B cell (primary cell): ENCODE data around the gene GMCL1. TPM values are rescaled to one million over a fixed set of nuclear protein-coding genes. Genes with fewer than 3 reads are reported as not detected.

Source experiments
- ATAC-seq: fragments of 200-7000 bp; cut with Tn5 transposase; one replicate; pipeline ENCODE4 v1.10.0; 2021; ENCODE audit warnings: low read depth, mild to moderate bottlenecking, moderate number of reproducible peaks, moderate library complexity
- CTCF ChIA-PET: fragments of 350-600 bp; sonication (Branson Sonifier 250); formaldehyde crosslinking; loops from one replicate; lab custom pipeline; 2021; ENCODE audit warnings: antibody characterized with exemption, inconsistent platforms; lab: Charles Lee
- POLR2A ChIA-PET: fragments of 350-600 bp; sonication (Branson Sonifier 250); formaldehyde crosslinking; loops from one replicate; lab custom pipeline; 2021; ENCODE audit warnings: antibody characterized with exemption; lab: Charles Lee
- DNase-seq: peaks from one replicate; pipeline ENCODE4 v3.0.0; 2013
- H2AFZ ChIP-seq: 2 replicates; pipeline ENCODE4 v1.6.1; 2012; ENCODE audit warnings: mild to moderate bottlenecking, low read depth, low read length; ENCODE audit not compliant: insufficient read depth, poor library complexity, severe bottlenecking
- H3K27ac ChIP-seq, 2 donors: 1 replicate in 1 of 2; 2 replicates in 1 of 2; pipeline ENCODE4 v1.5.1; 2012 to 2013; ENCODE audit warnings: low read length in 2 of 2, mild to moderate bottlenecking in 2 of 2, moderate library complexity in 1 of 2
- H3K27me3 ChIP-seq, 4 experiments: fragments of 200-600 bp in 1 of 4; sonication (generic) in 1 of 4; replicated peaks in 1 of 4; 1 replicate in 2 of 4; 2 replicates in 2 of 4; pipeline versions ENCODE4 v1.6.1 to v1.7.0; 2013 to 2016; ENCODE audit warnings: low read length in 3 of 4, mild to moderate bottlenecking in 2 of 4, mixed read lengths in 1 of 4, moderate library complexity in 1 of 4; ENCODE audit not compliant: insufficient read depth in 4 of 4, control insufficient read depth in 3 of 4; ENCODE audit errors: control extremely low read depth in 1 of 4
- H3K36me3 ChIP-seq, 2 experiments: replicated peaks in 1 of 2; 1 replicate in 1 of 2; 2 replicates in 1 of 2; pipeline versions ENCODE4 v1.6.1 to v1.7.1; 2013; ENCODE audit warnings: low read length in 1 of 2; ENCODE audit not compliant: insufficient read depth in 2 of 2, control insufficient read depth in 1 of 2; ENCODE audit errors: control extremely low read depth in 1 of 2, extremely low read depth in 1 of 2
- H3K4me1 ChIP-seq, 2 donors: fragments of 200-600 bp in 1 of 2; sonication (generic) in 1 of 2; 1 replicate in 1 of 2; 2 replicates in 1 of 2; pipeline versions ENCODE4 v1.5.1 to v1.6.1; 2013 to 2017; ENCODE audit warnings: low read length in 2 of 2; ENCODE audit not compliant: control insufficient read depth in 2 of 2, insufficient read depth in 2 of 2
- H3K4me2 ChIP-seq: replicated peaks from 2 replicates; pipeline ENCODE3; 2012; ENCODE audit warnings: mild to moderate bottlenecking, low read depth, low read length; ENCODE audit not compliant: poor library complexity, severe bottlenecking
- H3K4me3 ChIP-seq, 5 experiments: fragments of 200-600 bp in 1 of 5; sonication (generic) in 1 of 5; 1 replicate in 3 of 5; 2 replicates in 2 of 5; pipeline versions ENCODE4 v1.5.1 to v1.7.0; 2011 to 2016; ENCODE audit warnings: low read length in 4 of 5, mild to moderate bottlenecking in 4 of 5, low read depth in 2 of 5, control low read depth in 1 of 5, moderate library complexity in 1 of 5; ENCODE audit not compliant: insufficient read depth in 1 of 5; ENCODE audit errors: control extremely low read depth in 1 of 5, extremely low read depth in 1 of 5
- H3K79me2 ChIP-seq: fragments of 200-600 bp; sonication (generic); one replicate; pipeline ENCODE4 v1.6.0; 2016; ENCODE audit warnings: low read length; ENCODE audit not compliant: control insufficient read depth, insufficient read depth
- H3K9ac ChIP-seq: fragments of 200-600 bp; sonication (generic); 2 replicates; pipeline ENCODE4 v1.6.1; 2017; ENCODE audit warnings: mild to moderate bottlenecking, low read length, moderate library complexity
- H3K9me3 ChIP-seq, 3 donors: one replicate each; pipeline versions ENCODE4 v1.6.1 to v1.7.1; 2013; ENCODE audit warnings: low read length in 2 of 3; ENCODE audit not compliant: control insufficient read depth in 2 of 3, insufficient read depth in 1 of 3; ENCODE audit errors: control extremely low read depth in 1 of 3
- H4K20me1 ChIP-seq: 2 replicates; pipeline ENCODE4 v1.6.0; 2012; ENCODE audit warnings: mild to moderate bottlenecking, low read length; ENCODE audit not compliant: insufficient read depth, control insufficient read depth, poor library complexity, severe bottlenecking
- H3K27ac Mint-ChIP-seq: one replicate; pipeline ENCODE4 v1.8.0; 2021; ENCODE audit warnings: mixed read lengths
- H3K27me3 Mint-ChIP-seq: one replicate; pipeline ENCODE4 v1.8.0; 2021; ENCODE audit warnings: mixed read lengths
- H3K4me1 Mint-ChIP-seq: one replicate; pipeline ENCODE4 v1.8.0; 2021; ENCODE audit warnings: mixed read lengths
- H3K4me3 Mint-ChIP-seq: one replicate; pipeline ENCODE4 v1.8.0; 2021; ENCODE audit warnings: mixed read lengths
- H3K9me3 Mint-ChIP-seq: one replicate; pipeline ENCODE4 v1.8.0; 2022; ENCODE audit warnings: mixed read lengths; ENCODE audit not compliant: insufficient read depth
- EZH2 ChIP-seq: IDR thresholded peaks from 2 replicates; pipeline ENCODE4 v1.6.1; 2012; ENCODE audit warnings: borderline replicate concordance, low read depth, mild to moderate bottlenecking, moderate library complexity, low read length; ENCODE audit not compliant: insufficient read depth, poor library complexity, severe bottlenecking
- WGBS: methylation state at CpG from one replicate; pipeline ENCODE4 v1.1.5; 2013; ENCODE audit warnings: missing lambda C conversion rate; ENCODE audit not compliant: insufficient coverage; 5-methylcytosine and 5-hydroxymethylcytosine counted together
- intact Hi-C: fragments of 100-400 bp; cut with micrococcal nuclease; formaldehyde crosslinking; loops from one replicate; pipeline ENCODE4 v1.10.0; 2022
- polyA plus RNA-seq: library from polyadenylated mRNA; depleted of rRNA; stranded (reverse); fragments of >200 nt; gene quantifications from 2 replicates; pipeline ENCODE4 v1.2.3, GENCODE V29; 2012
- small RNA-seq: library from RNA; depleted of rRNA; stranded (forward); fragments of <200 nt; gene quantifications from one replicate; pipeline ENCODE3, GENCODE V24; 2012; ENCODE audit warnings: low replicate concordance, low read depth; ENCODE audit not compliant: insufficient read length
- total RNA-seq, 2 donors: library from RNA; stranded (reverse); fragments of 120-200 nt in 1 of 2; gene quantifications; 1 replicate in 1 of 2; 2 replicates in 1 of 2; pipeline versions ENCODE4 v1.2.3 to v1.2.4, GENCODE V29; 2013 to 2022
- TF ChIP-seq, protein P1 (sequence below): fragments of 200-600 bp; IDR thresholded peaks from one replicate; pipeline ENCODE4 v1.8.0; 2022; ENCODE audit warnings: antibody characterized with exemption, mild to moderate bottlenecking

Gene GMCL1
- total and polyA plus RNA-seq, 2 donors (not counting 1 experiment from before 2014, with no cell fraction given): 6.0 to 26.3 TPM

DNA sequence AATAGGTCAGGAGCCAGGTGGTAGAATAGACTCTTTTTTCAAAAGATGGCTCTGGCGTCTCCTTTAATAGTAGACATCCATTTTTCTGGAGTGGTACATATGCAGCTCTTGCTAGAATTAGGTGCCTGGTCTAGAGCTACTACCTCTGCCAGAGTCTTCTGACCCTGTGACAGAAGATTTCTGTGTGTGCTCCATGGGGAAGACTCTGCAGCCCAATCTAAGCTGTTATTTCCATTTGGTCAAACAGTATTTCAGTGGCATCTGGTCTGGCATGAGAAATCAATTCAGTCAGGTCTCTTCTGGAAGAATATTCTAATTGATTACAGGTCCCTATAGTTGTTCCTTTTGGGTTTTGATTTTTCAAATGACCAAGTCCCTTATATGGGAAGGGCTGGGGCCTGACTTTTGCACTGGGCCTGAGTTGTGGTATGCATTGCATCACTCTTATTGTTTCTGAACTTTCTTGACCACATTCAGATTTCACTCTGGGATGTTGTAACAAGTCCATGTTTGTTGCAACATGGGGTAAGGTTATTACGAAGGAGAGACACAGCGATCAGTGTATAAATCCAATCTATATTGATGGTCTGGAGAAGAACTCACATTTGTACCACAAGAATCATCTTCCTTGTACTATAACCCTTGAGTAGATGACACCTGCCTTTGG is 97.5 kb downstream of the GMCL1 start:
- H3K4me1 Mint-ChIP-seq: peaks cover 4% of the 10 kb centered on the region

More for the DNA sequence above, 97.5 kb downstream of the GMCL1 start:
- TF ChIP-seq, protein P1, sequence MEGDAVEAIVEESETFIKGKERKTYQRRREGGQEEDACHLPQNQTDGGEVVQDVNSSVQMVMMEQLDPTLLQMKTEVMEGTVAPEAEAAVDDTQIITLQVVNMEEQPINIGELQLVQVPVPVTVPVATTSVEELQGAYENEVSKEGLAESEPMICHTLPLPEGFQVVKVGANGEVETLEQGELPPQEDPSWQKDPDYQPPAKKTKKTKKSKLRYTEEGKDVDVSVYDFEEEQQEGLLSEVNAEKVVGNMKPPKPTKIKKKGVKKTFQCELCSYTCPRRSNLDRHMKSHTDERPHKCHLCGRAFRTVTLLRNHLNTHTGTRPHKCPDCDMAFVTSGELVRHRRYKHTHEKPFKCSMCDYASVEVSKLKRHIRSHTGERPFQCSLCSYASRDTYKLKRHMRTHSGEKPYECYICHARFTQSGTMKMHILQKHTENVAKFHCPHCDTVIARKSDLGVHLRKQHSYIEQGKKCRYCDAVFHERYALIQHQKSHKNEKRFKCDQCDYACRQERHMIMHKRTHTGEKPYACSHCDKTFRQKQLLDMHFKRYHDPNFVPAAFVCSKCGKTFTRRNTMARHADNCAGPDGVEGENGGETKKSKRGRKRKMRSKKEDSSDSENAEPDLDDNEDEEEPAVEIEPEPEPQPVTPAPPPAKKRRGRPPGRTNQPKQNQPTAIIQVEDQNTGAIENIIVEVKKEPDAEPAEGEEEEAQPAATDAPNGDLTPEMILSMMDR: no peak
- no peak for TF ChIP-seq EZH2
- H3K9ac ChIP-seq: no peak overlapping the region
- H4K20me1 ChIP-seq: peaks cover 2% of the 10 kb centered on the region
- ChIA-PET POLR2A (no interaction called here), CTCF (no interaction called here)
- Mint-ChIP-seq H3K9me3 (no peaks in the 10 kb centered on the region), H3K27me3 (no peaks in the 10 kb centered on the region), H3K4me3 (no peak overlapping the region), H3K27ac (no peak overlapping the region)
- H3K27ac ChIP-seq: no peak overlapping the region
- H3K4me2 ChIP-seq: no peak overlapping the region
- H3K4me1 ChIP-seq: no peaks in the 10 kb centered on the region
- H3K27me3 ChIP-seq: no peaks in the 10 kb centered on the region
- intact Hi-C loops: no loop called here
- DNase-seq (no peak), ATAC-seq (no peak)
- no peaks in the 10 kb centered on the region for H3K9me3 ChIP-seq
- no peak overlapping the region for H2AFZ ChIP-seq
- peaks cover 12% of the 10 kb centered on the region for H3K79me2 ChIP-seq
- H3K4me3 ChIP-seq: peak overlapping the region in 1 of 5 experiments; percentile 14
- no CpG with 5 or more reads among the region's 3 CpGs for WGBS
- H3K36me3 ChIP-seq: peaks cover 6 to 32% of the 10 kb centered on the region in 2 experiments

Small RNA genes within 50 kb of the gene (small RNA-seq; reads per million reads assigned to genes)
- not detected for gene RPL23AP92

Other genes starting within 250 kb of the GMCL1 start
- gene AAK1, start 185.9 kb upstream of the GMCL1 start, total RNA-seq: 7.2 and 8.4 TPM in 2 replicates
- 2.4 and 2.9 TPM in 2 replicates for gene AAK1, start 185.9 kb upstream of the GMCL1 start, polyA plus RNA-seq
- 28.1 and 28.4 TPM in 2 replicates for gene ANXA4, start 87.5 kb upstream of the GMCL1 start, total RNA-seq
- gene ANXA4, start 87.5 kb upstream of the GMCL1 start, polyA plus RNA-seq: 31.9 and 61.7 TPM in 2 replicates
- 52.0 and 54.8 TPM in 2 replicates for gene SNRNP27, start 64.3 kb downstream of the GMCL1 start, total RNA-seq
- 20.5 and 44.2 TPM in 2 replicates for gene SNRNP27, start 64.3 kb downstream of the GMCL1 start, polyA plus RNA-seq
- 14.3 and 20.6 TPM in 2 replicates for gene MXD1, start 85.4 kb downstream of the GMCL1 start, total RNA-seq
- 16.0 and 40.6 TPM in 2 replicates for gene MXD1, start 85.4 kb downstream of the GMCL1 start, polyA plus RNA-seq
- gene ASPRV1, start 132.0 kb downstream of the GMCL1 start, total RNA-seq: 0.68 and 1.1 TPM in 2 replicates
- 0.68 and 1.1 TPM in 2 replicates for gene ASPRV1, start 132.0 kb downstream of the GMCL1 start, polyA plus RNA-seq